ENCODE measurements around the gene LAMC3.

Gene LAMC3

DNA sequence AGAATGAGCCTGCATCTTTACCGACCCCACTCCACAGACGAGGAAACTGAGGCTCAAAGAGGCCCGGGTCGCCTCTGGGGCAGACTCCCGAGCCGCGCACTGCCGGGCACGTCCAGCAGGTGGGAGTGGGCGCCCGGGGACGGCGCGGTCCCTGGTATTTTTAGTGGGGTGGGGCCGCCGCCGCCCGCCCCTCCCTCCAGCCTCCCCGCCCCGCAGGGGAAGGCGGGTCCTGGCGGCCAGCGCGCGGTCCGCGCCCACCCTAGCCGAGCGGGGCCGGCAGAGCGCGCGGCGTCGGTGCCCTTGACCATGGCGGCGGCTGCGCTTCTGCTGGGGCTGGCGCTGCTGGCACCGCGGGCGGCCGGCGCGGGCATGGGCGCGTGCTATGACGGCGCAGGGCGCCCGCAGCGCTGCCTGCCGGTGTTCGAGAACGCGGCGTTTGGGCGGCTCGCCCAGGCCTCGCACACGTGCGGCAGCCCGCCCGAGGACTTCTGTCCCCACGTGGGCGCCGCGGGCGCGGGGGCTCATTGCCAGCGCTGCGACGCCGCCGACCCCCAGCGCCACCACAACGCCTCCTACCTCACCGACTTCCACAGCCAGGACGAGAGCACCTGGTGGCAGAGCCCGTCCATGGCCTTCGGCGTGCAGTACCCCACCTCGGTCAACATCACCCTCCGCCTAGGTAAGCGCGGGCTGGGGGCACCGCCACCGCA is at the start of gene LAMC3:
Gene LAMC3 (plus strand): TSS at position 266 of the 710 bp plus-strand sequence. CDS start 41 bp downstream, at position 307.
- DNase-seq (ENCODE audit: low spot score), result no peak

DNA sequence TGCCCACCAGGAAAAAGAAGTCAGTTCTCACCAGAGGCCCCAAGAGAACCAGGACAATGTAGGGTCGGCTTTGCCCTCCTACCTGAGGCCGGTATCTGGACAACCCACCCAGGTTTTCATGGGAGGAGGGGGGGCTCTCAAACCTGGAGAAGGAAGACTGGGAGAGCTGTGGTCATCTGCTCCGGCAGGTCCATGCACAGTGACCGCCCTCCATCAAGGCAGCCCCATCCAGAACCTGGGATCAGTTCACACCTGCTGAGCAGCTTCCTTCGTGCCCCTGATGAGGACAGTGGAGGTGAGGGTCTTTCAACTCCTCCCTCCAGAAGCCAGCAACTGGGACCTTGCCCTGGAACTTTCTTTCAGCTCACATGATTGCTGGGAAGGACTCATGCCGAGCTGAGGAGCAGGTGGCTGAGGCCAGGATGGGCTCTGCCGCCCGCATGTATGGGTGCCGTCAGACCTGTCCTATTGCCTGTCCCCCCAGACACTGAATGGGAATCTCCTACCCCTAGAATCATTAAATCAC is 49.1 kb upstream of the LAMC3 start:
- DNase-seq (ENCODE audit: low spot score), result no peak

DNA sequence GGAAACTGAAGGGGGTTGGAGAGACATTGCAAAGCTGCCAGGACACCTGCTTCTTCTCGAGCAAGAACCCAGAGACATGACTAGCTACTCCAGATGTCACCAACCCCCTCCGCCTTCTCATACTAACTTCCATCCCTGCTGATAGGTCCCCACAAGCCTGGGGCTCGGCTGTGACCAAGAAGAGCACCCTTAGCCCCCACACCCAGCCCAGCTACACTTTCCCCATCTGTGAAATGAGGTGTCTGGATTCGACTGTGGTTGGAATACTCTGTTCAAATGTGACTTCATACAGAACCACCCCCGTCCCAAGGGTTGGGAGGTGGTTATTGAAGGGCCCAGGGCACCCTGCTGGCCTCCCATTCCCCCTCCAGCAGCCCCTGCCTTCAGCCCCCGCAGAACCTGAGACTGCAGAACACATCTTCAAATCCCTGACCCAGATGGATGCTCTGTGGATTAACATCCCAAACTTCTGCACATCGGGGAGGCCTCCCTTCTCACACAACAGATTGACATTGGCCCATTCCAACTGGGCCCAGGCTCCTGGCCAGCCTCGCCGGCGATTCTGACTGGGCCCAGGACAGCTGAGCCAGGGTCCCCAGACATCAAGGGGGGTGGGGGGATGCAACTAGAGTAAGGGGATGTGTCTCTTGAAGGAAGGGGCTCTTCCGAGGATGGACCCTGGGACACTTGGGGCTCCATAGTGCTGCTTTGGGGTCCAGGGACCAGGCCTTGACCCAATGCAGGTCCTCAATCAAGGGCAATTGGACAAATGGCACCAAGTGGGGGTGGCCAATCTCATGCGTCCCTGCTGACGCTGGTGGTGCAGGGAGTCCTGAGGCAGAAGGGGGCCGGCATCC is 48.2 kb upstream of the LAMC3 start:
- DNase-seq (ENCODE audit: low spot score), result no peak

- no peak for DNase-seq (ENCODE audit: low spot score)
These were observed 47.3 kb upstream of the LAMC3 start for GRCh38 chr9:130961511-130962300.

DNA sequence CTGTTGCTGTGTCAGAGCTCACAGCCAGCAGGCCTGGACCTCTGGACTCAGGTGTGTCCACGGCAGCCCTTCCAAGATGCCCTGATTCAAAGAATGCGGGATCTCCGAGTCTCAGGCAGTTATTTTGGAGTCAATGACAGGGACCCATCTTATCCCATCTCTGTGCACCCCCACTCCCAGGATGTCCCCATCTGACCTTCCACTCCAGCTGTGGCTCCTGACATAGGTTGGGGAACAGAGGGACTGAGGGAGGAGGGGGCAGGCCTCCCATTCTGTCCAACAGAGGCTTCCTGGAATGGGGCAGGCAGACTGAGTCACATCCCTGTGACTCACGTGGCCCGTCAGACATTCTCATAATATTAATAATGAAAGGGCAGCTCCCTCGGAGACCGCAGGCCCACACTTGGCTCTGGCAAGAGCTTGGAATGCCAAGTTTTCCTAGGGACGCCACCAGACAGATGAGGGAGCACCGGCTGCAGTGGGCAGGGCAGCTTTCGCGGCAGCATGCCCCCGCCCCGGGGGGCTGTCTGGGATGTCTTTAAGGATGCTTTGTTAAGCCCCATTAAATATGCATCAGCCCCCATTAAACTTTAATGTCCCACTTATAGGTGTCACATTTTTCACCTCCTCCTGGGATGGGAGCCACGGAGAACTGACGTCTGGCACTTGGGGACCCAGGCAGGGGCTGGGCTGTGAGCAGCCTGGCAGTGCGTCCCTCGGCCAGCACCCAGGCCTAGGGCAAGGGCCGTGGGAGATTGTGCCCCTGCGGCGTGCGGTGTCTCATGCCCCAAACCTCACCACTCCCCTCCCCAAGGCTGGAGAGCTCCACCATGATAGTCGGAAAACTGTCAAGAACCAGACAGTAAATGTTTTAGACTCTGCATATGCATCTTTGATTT is 46.3 kb upstream of the LAMC3 start:
- DNase-seq (ENCODE audit: low spot score), result peak; percentile 96

DNA sequence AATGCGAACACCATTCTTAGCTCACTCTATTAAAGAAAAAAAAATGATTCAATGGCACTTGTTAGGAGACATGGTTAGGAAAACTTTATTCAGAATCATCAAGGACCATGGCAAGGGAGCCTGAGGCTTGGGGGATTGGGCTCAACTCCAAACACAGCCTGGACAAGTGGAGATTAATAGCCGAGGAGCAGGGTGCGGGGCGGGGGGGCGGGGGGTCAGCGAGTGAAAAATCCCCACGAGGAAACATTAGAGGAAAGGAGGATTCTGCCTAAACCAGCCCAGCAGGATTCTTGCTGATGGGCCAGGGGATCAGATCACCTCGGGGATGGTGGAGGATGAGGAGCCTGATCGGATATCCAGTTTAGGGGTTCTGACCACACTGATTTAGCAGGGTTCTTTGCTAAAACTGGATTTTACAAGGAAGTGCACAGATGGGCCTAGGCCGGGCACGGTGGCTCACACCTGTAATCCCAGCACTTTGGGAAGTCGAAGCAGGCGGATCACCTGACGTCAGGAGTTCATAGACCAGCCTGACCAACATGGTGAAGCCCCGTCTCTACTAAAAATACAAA is 45.6 kb upstream of the LAMC3 start:
- DNase-seq (ENCODE audit: low spot score), result no peak

- no peak for DNase-seq (ENCODE audit: low spot score)
These were observed 45.1 kb upstream of the LAMC3 start for GRCh38 chr9:130963916-130964315.

- no peak for DNase-seq (ENCODE audit: low spot score)
These were observed 43.3 kb upstream of the LAMC3 start for GRCh38 chr9:130965680-130966079.

DNA sequence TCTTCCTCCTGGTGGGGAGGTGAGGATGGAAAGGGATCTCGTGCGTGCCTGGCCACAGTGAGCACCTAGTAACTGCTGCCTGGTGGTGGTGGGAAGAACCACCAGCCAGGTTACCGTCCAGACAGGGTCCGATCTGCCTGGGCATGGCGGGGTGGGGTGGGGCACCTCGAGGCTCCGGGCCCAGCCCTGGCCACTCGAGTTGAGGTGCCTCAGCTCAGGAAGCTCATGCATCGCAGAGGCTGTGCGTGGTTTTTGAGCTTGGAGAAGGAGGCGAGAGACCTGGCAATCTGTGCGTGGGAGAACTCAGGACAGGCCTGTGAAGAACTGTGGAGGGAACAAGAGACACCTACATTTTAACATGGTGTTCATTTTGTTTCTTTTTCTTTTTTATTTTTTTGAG is 38.9 kb upstream of the LAMC3 start:
- no peak for DNase-seq (ENCODE audit: low spot score)

GRCh38 chr9:130970855-130971254 is 38.1 kb upstream of the LAMC3 start:
- DNase-seq (ENCODE audit: low spot score), result no peak

DNA sequence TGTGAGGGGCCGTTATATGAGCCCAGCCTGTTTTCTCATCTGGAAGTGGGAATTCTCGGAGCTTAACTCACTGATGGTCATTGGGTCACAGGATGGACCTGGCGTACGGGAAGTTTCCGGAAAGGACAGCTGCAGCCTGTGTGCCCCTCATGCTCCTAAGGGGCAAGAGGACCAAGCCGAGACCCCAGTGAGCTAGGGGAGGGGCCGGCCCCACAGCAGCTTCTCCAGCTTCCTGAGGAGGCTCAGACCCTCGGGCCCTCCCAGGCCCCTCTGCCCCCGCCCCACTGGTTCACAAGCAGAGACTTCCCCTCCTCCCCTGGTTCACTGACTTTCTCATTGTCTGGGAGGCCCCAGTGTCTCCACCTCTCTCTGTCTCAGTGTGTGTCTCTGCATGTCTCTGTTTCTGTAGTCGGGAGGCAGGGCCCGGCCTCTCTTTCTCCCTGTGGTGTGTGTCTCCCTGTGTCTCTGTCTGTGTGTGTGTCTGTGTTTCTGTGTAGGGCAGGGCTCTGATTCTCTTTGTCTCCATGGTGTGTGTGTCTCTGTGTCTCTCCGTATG is 37.6 kb upstream of the LAMC3 start:
- no peak for DNase-seq (ENCODE audit: low spot score)

DNA sequence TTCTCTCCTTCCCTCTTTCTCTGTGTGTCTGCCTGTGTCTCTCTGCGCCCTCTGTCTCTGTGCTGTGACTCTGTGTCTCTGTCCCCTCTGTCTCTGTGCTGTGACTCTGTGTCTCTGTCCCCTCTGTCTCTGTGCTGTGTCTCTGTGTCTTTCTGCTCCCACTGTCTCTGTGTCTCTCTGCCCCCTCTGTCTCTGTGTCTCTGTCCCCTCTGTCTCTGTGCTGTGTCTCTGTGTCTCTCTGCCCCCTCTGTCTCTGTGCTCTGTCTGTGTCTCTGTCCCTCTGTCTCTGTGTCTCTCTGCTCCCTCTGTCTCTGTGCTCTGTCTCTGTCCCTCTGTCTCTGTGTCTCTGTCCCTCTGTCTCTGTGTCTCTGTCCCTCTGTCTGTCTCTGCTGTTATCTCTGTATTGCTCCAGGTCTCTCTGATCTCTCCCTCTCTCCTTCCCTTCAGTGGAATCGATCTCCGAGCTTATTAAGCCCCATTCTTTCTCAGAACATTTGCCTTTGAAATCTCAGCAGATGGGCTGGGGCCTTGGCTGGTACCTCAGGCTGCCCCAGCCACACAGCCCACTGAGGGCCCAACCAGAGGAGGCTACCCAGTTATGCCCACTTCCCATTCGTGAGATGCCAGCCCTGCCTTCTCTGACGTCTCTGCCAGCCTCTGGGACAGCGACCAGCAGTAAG is 36.6 kb upstream of the LAMC3 start:
- DNase-seq (ENCODE audit: low spot score), result no peak

DNA sequence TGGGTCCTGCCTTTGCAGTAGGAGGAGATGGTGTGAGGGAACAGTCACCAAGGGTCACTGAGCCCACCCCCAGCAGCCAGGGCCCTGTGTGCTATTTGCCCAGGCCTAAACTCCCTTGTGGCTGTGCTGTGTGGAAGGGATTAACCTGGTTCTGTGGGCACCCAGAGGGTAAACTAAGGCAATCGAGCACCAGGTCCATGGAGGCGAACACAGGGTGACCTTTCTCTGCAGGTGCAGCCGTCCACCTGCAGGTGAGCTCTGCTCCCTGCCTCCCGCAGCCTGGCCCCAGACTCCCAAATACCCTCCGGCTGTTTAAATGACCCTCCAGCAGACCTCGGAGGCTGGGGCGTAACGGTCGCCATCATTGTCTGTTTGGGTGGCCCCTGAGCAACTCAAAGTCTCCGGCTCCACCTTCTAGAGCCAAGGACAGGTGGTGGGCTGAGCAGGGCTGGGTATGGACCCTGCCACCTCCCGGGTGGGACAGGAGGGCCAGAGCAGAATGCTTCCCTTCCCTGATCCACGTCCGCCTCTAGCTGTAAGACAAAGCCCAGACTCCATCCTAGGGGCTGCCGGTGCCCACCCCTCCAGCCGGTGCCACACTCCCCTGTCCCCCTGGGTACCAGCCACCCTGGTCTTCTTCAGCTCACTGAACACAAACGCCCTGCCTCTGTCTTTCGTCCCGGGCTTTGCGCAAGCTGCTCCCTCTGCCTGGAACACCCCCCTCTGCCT is 35.9 kb upstream of the LAMC3 start:
- no peak for DNase-seq (ENCODE audit: low spot score)

- no peak for DNase-seq (ENCODE audit: low spot score)
These were observed 35.2 kb upstream of the LAMC3 start for GRCh38 chr9:130973686-130974281.

DNA sequence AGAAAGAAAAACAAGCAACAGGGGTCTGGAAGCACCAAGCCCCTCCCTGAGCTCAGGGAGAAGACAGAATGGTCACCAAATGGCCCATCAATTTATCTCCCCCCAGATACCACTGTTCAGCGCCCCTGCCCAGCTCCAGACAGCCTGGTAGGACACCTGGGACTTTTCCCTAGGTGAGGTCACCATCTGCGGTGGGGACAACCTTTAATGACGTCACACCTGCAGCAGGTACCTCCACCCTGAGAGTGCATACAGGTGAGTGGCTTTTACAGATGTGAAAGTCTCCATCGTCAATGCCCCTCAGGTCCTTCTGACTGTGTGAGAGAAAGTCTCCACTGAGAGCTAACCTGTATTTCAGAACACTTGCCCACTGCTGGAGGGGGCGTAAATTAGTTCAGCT is 34.3 kb upstream of the LAMC3 start:
- no peak for DNase-seq (ENCODE audit: low spot score)

DNA sequence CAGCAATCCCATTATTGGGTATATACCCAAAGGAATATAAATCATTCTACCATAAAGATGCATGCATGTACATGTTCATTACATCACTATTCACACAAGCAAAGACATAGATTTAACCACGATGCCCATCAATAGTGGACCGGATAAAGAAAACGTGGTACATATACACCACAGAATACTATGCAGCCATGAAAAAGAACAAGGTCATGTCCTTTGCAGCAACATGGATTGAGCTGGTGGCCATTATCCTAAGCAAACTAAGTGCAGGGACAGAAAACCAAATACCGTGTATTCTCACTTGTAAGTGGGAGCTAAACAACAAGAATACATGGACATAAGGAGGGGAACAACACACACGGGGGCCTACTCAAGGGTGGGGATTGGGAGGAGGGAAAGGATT is 33.8 kb upstream of the LAMC3 start:
- no peak for DNase-seq (ENCODE audit: low spot score)

GRCh38 chr9:130975932-130976841 is 32.8 kb upstream of the LAMC3 start:
- DNase-seq (ENCODE audit: low spot score), result no peak

DNA sequence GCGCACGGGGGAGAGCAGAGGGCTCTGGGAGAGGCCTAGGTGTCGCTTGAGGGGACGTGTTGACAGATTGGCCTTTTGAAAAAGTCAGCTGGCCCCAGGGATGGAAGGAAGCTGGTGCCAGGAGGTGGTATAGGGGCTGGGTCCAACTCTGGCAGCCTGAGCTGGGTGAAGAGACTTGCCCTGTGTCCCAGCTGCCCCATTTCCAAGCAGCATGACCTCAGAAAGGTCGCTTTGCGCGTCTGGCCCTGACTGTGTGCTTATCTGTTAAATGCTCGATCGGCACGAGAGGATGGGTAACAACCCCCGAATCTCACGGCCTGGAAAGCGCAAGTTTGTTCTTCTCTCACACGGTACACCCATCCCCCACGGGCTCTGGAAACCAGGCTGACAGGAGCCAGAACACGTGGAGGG is 31.2 kb upstream of the LAMC3 start:
- DNase-seq (ENCODE audit: low spot score), result no peak

All from kidney tubule cell (primary cell).